GM21515 (cell line): ENCODE results near the gene TEX51.

Source experiments
- ATAC-seq: cut with Tn5 transposase; IDR thresholded peaks from one replicate; pipeline ENCODE4 v1.9.1; 2021; ENCODE audit not compliant: unreplicated experiment

TEX51 gene

DNA sequence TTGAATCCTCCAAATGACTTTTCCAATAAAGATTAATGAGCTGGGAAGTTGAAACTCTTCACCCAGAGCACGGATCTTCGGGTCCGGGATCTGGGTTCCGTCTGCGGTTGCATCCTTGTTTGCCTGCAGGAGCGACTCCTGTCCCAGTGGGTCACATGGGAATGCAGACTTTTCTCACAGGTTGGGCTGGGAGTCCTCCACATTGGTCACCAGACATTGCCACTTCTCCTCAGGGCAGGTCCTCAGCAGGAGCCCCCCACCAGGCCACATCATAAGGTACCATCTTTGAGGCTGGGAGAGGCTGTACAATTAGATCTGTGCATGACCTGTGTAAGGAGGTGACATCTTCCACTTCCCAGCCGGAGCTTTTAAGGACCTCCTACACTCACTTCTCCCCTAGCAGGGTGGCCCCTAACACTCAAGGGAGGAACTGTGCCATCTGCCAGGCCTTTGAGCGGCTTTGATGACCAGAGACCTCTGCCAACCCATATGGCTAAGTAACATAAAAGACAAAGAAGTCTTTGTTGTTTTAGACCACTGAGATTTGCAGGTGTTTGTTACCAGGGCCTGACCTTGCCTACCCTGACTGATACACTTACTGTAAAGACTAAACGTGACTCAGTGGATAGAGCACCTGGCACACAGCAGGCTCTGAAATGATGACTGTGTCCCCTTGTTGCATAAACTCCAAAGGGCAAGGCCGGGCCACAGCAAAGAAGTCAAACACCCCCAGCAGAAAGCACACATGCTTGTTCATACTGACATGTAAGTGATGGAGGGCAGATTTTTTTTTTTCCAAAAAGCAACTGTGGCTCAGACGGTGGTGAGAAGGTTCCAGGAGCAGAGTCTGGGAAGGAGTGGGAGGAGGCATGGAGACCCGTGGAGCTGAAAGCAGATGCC lies 7.9 kb upstream of the TEX51 start:
- no peak for ATAC-seq

DNA sequence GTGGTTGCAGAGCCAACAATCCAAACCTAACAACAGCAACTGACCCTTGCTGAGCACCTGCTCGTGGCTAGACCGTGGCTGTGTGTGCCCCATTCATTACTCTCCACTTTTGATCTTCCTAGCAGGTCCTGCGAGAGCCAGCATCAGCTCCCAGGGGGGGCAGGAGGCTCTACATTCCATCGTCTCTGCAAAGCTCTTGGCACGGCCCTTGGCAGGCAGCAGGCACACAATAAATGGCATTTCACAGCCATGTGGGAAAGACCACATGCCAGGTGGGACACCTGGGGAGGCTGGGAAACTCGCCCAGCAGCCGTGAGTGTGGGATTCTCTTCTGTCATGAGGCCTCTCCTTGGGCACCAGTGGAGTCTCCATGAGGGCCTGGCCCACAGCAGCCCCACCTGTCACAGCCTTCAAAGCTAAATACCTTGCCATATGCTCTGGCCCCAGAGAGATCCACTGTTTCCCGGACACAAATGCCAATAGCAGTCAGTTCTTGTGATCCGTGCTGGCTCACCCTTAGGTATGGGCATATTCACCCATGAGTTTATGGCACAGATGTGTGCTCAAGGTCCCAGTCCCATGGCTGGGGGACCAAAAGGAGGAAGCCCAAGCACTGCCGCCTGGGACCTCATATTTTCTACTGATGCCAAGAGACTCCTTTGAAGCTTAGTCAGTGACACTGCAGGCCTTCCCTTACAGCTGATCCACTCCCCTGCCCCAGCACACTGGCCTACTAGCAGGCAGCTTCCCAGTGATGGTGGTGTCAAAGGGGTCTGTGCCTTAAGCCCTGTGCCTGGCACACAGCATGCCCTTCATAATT lies 6.8 kb upstream of the TEX51 start:
- no peak for ATAC-seq

DNA sequence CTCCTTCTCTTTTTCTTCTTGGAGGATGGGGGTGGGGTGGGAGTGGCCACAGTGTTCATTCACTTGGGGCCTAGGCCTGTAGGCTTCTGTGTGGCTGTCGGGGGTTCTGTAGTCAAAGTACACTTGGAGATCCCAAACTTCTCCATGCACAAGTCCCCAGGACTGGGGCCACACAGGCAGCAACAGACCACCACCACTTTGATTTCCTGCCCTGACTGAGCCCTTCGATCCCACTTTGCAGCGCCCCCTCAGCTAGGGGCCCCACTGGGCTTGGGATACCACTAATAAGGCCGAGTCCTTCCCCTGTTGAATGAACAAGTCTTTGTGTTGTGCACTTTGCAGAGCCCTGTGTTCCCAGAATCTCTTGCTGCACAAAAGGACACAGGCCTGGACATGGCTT lies 5.5 kb upstream of the TEX51 start:
- no peak for ATAC-seq

GRCh38 chr2:126893606-126894005 lies 5.1 kb upstream of the TEX51 start:
- no peak for ATAC-seq

- no peak for ATAC-seq
Measured at GRCh38 chr2:126894082-126894481, 4.6 kb upstream of the TEX51 start.

GRCh38 chr2:126894585-126895182 lies 4.0 kb upstream of the TEX51 start:
- no peak for ATAC-seq

DNA sequence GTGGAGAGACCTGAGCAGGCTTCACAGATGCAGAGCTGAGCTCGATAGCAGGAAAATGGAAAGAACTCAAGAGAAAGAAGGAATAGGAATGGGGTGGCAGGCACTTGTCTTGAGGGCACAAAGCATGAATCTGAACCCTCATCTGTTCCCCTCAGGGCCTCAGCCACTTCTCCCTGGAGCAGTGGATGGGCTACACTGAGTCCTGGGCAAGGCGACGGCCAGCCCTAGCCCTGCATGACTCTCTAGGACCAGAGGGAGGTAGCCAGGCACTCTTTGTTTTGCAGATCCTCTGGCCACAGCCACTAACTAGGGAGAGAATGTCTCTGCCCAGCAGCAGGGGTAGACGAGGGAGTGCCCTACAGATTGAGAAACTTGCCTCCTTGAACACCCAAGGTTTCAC lies 3.4 kb upstream of the TEX51 start:
- ATAC-seq, result no peak

- no peak for ATAC-seq
Measured at GRCh38 chr2:126896471-126896870, 2.2 kb upstream of the TEX51 start.

DNA sequence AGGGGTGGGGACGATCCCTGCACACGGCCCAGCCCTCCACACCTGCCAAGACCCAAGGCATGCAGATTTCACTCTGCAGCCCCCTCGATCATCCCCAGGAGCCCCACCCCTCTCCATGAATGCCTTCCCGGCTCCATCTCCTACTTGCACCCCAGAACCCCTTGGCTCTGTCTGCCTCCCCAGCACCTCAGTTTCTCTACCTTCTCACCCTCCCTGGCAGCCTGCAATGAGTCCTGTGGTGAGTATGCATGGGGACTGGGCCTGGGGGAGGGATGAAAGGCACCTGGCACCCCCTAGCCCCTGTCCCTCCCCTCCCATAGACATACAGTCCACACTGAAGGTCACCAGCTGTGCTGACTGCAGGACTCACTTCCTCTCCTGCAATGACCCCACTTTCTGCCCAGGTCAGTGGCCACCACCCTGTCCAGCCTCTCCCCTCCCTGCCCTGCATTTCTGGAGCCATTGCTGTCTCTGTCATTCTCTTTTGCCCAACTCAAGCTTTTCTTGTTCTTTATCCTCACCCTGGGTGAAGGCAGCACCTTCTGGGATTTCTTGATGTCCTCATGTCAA lies 1.0 kb downstream of the TEX51 start:
- ATAC-seq, result no peak

- no peak for ATAC-seq
Measured at GRCh38 chr2:126900646-126901319, 2.1 kb downstream of the TEX51 start.

- ATAC-seq, result no peak
Measured at GRCh38 chr2:126901459-126901858, 2.8 kb downstream of the TEX51 start.

GRCh38 chr2:126902152-126902835 lies 3.6 kb downstream of the TEX51 start:
- ATAC-seq, result no peak

DNA sequence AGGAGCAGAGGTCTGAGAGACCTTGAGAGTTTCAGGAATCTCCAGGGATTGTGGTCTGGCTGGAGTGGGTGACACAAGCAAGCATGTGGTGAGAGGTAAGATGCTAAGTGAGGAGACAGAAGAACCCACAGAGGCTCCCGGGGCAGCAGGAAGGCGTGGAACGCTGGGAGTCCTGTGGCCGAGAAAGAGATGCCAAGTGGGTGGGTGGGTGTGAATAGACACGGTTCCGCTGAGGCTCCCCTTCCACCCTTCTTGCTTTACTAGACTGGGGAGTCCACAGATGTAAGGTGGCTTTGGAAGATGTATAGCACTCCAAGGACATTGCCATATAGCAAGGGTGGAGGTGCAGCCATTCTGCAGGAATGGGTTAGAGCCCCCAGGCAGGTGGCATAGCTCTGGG lies 4.2 kb downstream of the TEX51 start:
- no peak for ATAC-seq

DNA sequence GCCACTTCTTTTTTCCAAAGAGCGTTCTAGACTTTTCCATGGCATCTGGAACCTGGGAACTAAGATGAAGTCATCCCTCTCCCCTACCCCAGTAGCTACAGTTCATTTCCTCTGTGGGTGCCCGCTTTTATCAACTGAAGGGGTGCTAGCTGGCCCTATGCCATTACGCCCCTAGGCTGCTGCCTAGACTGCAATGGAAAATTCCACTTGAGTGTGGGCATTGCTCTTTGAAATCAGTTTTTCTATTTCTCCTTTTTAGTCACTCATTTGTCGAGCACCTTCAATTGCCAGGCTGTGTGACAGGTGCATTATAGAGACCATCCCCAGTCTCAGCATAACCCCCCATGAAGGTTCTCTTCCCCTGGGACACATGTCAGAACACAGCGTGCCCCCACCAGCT lies 7.3 kb downstream of the TEX51 start:
- ATAC-seq, result no peak

DNA sequence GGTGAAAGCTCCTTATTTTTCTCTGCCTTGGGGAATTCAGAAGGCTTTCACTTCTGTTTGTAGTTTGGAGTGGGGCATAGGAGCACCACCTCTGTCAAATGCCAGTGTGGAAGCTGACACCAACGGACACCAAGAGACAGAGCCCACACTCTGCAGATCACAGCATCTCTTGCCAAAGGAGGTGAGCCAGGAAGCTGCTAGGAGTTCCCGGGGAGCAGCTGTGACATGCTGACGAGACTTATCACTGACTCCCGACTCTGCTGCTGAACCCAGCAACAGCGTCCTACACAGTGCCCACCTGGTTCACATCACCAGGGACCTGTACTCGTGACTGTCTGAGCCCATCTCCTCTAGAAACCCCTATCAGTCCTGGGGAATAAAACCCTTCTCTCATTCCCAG lies 8.1 kb downstream of the TEX51 start:
- ATAC-seq, result no peak

GRCh38 chr2:126907671-126908070 lies 9.0 kb downstream of the TEX51 start:
- ATAC-seq, result no peak

- no peak for ATAC-seq
Measured at GRCh38 chr2:126908721-126909177, 10.1 kb downstream of the TEX51 start.

- no peak for ATAC-seq
Measured at GRCh38 chr2:126909366-126909765, 10.7 kb downstream of the TEX51 start.

- no peak for ATAC-seq
Measured at GRCh38 chr2:126909781-126910180, 11.1 kb downstream of the TEX51 start.

DNA sequence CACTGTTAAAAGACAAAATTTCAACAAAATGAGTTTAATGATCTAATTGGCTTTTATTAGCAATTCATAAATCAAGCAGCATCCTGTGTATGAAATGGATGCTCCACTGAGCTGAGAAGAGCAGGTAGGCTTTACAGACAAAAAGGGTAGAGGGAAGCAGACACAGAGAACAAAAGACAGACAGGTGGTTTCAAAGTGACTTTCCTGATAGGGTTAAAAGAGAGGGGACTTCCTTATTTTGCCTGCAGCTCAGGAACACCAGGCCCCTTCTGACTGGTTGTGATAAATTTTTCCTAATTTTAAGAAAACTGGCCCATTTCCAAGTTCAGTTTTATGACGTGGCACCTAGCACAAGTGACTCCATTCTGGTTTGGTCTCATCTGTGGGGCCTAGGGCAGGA lies 11.9 kb downstream of the TEX51 start:
- no peak for ATAC-seq
